Measurements from ENCODE around the gene LRRC3C.

Gene LRRC3C

GRCh38 chr17:39974433-39974832 is 46.9 kb downstream of the LRRC3C start:
- DNase-seq (ENCODE audit: low read depth in 2 of 2): no peak

- no peak for DNase-seq (ENCODE audit: low read depth in 2 of 2)
Observed at GRCh38 chr17:39975801-39976200, 48.3 kb downstream of the LRRC3C start.

- DNase-seq (ENCODE audit: low read depth in 2 of 2): no peak
Observed at GRCh38 chr17:39979016-39979670, 51.6 kb downstream of the LRRC3C start.

GRCh38 chr17:39979893-39980350 is 52.4 kb downstream of the LRRC3C start:
- no peak for DNase-seq (ENCODE audit: low read depth in 2 of 2)

GRCh38 chr17:39980351-39981206 is 53.0 kb downstream of the LRRC3C start, which contains the start of gene PSMD3:
PSMD3 (plus strand) TSS chr17:39980807; CDS start chr17:39980971, 164 bp downstream.
- peak; percentile 94 to 99 for DNase-seq (ENCODE audit: low read depth in 2 of 2)

GRCh38 chr17:39981207-39981741 is 53.7 kb downstream of the LRRC3C start:
- DNase-seq (ENCODE audit: low read depth in 2 of 2): no peak

- DNase-seq (ENCODE audit: low read depth in 2 of 2): no peak
Observed at GRCh38 chr17:39981766-39982375, 54.3 kb downstream of the LRRC3C start.

GRCh38 chr17:39988206-39988810 is 60.8 kb downstream of the LRRC3C start:
- DNase-seq (ENCODE audit: low read depth in 2 of 2): no peak

GRCh38 chr17:39994448-39994847 is 66.9 kb downstream of the LRRC3C start:
- DNase-seq (ENCODE audit: low read depth in 2 of 2): no peak
